ENCODE measurements around the gene LGR6.

The LGR6 gene

GRCh38 chr1:202276081-202276715 lies 82.6 kb downstream of the LGR6 start:
- no peak for TF ChIP-seq GATA3 (IDR thresholded peaks at IDR 0.05; ENCODE audit: low read depth, low read length)
- no peak for TF ChIP-seq GATA2 (IDR thresholded peaks at IDR 0.05; ENCODE audit: low read depth, low read length)

DNA sequence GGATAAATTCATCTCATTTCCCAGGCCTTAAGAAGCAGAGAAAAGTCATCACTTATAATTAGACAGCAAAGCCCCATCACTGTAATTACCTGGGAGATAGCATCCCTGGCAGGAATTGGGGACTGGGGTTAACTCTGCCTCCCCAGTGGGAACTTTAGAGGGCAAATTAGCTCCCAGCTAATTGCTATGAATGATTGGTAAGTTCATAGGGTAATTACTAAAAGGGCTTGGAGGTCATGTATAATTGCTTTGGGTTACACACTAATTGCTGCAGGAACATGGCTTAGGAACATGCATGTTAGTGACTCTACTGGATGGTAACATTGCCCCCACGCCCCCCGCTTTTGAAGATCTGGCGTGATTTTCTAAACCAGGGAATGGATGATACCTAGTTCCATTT lies 83.3 kb downstream of the LGR6 start:
- TF ChIP-seq GATA3 (IDR thresholded peaks at IDR 0.05; ENCODE audit: low read depth, low read length): no peak
- TF ChIP-seq GATA2 (IDR thresholded peaks at IDR 0.05; ENCODE audit: low read depth, low read length): no peak

DNA sequence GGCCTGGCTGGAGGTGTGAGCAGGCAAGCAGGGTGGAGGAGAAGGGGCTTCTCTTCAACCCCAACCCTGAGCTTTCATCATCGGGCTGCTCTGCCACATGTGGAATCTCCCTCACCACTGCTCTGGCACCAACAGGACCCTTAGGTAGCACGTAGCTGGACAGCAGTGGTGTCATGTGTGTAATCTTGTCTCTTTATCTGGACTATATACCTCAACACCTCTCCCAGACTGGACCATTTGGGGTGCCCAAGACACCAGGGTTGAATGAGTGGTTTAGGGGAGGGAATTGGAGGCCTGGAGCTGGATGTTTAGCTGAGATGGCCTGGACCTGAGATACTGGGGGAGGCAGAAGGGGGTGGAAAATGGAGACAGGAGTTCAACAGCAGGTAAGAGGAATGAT lies 85.2 kb downstream of the LGR6 start:
- TF ChIP-seq GATA3 (IDR thresholded peaks at IDR 0.05; ENCODE audit: low read depth, low read length) (no peak), GATA2 (IDR thresholded peaks at IDR 0.05; ENCODE audit: low read depth, low read length) (no peak)

- no peak for TF ChIP-seq GATA2 (IDR thresholded peaks at IDR 0.05; ENCODE audit: low read depth, low read length)
- TF ChIP-seq GATA3 (IDR thresholded peaks at IDR 0.05; ENCODE audit: low read depth, low read length): no peak
Measured at GRCh38 chr1:202279806-202280205, 86.2 kb downstream of the LGR6 start.

GRCh38 chr1:202280595-202280994 lies 87.0 kb downstream of the LGR6 start:
- TF ChIP-seq GATA2 (IDR thresholded peaks at IDR 0.05; ENCODE audit: low read depth, low read length) (no peak), GATA3 (IDR thresholded peaks at IDR 0.05; ENCODE audit: low read depth, low read length) (no peak)

- TF ChIP-seq GATA3 (IDR thresholded peaks at IDR 0.05; ENCODE audit: low read depth, low read length): no peak
- no peak for TF ChIP-seq GATA2 (IDR thresholded peaks at IDR 0.05; ENCODE audit: low read depth, low read length)
Measured at GRCh38 chr1:202281316-202282024, 87.9 kb downstream of the LGR6 start.

GRCh38 chr1:202282025-202282371 lies 88.4 kb downstream of the LGR6 start:
- TF ChIP-seq GATA3 (IDR thresholded peaks at IDR 0.05; ENCODE audit: low read depth, low read length) (no peak), GATA2 (IDR thresholded peaks at IDR 0.05; ENCODE audit: low read depth, low read length) (no peak)

DNA sequence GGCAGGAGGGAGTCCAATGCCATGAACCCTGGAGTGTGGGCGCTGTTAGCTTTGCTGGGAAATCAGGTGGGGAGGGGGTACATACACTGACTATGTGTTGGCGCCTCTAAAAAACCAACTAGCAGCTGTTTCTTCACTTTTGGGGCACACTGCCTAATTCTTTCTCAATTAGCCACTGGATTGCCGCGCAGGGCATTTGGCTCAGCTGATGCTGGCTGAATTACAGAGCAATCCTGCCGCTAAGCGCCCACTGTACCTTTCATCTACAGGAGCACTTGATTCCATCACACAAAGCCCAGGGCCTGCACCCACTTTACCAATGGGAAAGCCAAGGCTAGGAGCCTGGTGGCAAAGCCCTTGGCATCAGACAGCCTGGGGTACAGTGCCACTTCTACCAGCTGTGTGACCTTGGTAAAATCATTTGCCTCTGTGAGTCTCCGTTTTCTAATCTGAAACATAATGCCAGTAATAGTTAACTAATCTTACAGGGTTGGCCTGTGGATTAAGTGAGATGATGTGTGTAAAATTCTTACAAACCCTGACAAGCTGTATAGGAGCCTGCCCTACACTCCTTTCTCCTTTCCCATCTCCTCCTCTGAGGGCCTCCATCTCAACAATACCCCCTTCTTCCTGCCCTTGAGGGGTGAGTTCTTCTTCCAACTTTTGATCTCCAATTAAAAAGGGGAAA lies 89.1 kb downstream of the LGR6 start:
- TF ChIP-seq GATA2 (IDR thresholded peaks at IDR 0.05; ENCODE audit: low read depth, low read length) (no peak), GATA3 (IDR thresholded peaks at IDR 0.05; ENCODE audit: low read depth, low read length) (no peak)

GRCh38 chr1:202283379-202283844 lies 89.8 kb downstream of the LGR6 start:
- TF ChIP-seq GATA2 (IDR thresholded peaks at IDR 0.05; ENCODE audit: low read depth, low read length) (no peak), GATA3 (IDR thresholded peaks at IDR 0.05; ENCODE audit: low read depth, low read length) (no peak)

- TF ChIP-seq GATA2 (IDR thresholded peaks at IDR 0.05; ENCODE audit: low read depth, low read length): no peak
- no peak for TF ChIP-seq GATA3 (IDR thresholded peaks at IDR 0.05; ENCODE audit: low read depth, low read length)
Measured at GRCh38 chr1:202283991-202284390, 90.4 kb downstream of the LGR6 start.

DNA sequence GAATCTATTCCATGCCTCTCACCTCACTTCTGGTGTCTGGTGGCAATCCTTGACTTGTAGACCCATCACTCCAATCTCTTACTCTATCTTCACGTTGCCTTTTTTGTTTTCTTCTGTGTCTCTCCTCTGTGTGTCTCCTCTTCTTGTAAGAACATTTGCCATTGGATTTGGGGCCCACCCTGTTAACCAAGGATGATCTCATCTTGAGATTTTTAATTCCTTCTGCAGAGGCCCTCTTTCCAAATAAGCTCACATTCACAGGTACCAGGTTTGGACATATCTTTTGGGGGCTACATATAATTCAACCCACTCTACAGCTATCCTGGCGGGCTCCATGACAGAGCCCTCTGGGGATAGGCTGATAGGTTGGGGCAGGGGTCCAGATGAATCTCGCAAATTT lies 92.3 kb downstream of the LGR6 start:
- TF ChIP-seq GATA3 (IDR thresholded peaks at IDR 0.05; ENCODE audit: low read depth, low read length) (no peak), GATA2 (IDR thresholded peaks at IDR 0.05; ENCODE audit: low read depth, low read length) (no peak)

- TF ChIP-seq GATA3 (IDR thresholded peaks at IDR 0.05; ENCODE audit: low read depth, low read length) (no peak), GATA2 (IDR thresholded peaks at IDR 0.05; ENCODE audit: low read depth, low read length) (no peak)
Measured at GRCh38 chr1:202286622-202287097, 93.1 kb downstream of the LGR6 start.

DNA sequence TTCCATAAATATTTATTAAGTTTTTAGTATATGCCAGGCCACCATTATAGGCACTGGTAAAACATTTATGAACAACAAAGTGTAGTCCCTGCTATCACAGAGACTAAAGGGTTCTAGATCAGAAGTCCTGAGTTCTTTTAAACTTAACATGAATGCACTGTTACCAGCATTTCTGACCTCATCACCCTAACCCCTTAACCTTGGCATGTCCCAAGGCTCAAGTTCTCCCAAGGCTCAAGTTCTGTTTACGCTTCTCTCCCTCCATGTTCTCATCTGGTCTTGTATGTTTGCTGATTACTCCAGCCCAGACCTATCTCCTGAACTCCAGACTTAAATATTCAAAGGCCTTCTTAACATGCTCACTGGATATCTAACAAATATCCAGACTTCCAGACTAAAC lies 93.6 kb downstream of the LGR6 start:
- TF ChIP-seq GATA2 (IDR thresholded peaks at IDR 0.05; ENCODE audit: low read depth, low read length) (no peak), GATA3 (IDR thresholded peaks at IDR 0.05; ENCODE audit: low read depth, low read length) (no peak)

GRCh38 chr1:202288177-202288576 lies 94.6 kb downstream of the LGR6 start:
- TF ChIP-seq GATA3 (IDR thresholded peaks at IDR 0.05; ENCODE audit: low read depth, low read length): no peak
- no peak for TF ChIP-seq GATA2 (IDR thresholded peaks at IDR 0.05; ENCODE audit: low read depth, low read length)

GRCh38 chr1:202289009-202289408 lies 95.4 kb downstream of the LGR6 start:
- no peak for TF ChIP-seq GATA2 (IDR thresholded peaks at IDR 0.05; ENCODE audit: low read depth, low read length)
- TF ChIP-seq GATA3 (IDR thresholded peaks at IDR 0.05; ENCODE audit: low read depth, low read length): no peak

Measured in SH-SY5Y (cell line).